ENCODE measurements around the gene DNAH11.

- TF ChIP-seq CTCF (IDR thresholded peaks at IDR 0.05) (no peak), ZFX (IDR thresholded peaks at IDR 0.05; ENCODE audit: borderline replicate concordance) (no peak)
These were observed 161.5 kb downstream of the DNAH11 start for GRCh38 chr7:21704359-21704758.
